ENCODE measurements around the gene RAB23. TPM values are rescaled to one million over a fixed set of nuclear protein-coding genes. Genes with fewer than 3 reads are reported as not detected.

Gene RAB23
- total and polyA plus RNA-seq, 9 of the 15 experiments (the other 6 are each of a cell fraction or from before 2014, with no cell fraction given), result 3.4 to 18.0 (median 9.4) TPM

DNA sequence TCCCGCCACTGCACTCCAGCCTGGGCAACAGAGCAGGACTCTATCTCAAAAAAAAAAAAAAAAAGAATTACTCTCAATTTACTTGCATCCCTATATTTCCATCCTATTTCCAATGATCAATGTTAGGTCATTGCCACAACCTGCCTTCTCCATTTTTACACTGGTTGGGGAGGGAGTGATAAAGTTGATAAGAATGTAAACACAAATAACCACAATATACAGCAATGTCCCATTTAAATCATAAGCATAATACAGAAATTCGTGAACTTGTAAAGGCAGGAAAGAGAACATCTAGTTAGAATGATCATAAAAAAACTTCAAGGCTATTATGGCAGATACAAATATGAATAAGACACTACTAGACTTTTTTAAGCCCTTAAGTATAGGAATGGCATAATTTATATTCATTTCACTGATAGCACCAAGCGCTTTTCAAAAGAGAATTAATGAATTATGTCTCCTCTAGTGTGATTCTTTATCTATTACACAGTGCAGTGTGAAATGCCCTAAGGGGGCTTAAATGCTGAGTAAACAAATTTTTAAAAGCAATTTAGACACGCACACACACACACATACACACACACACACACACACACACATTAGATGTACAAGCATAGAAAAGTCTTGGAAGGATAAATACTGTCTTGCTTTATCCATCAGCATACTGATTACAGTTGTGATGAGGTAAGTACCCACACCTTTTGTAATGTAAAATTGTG lies 33.5 kb upstream of the RAB23 start:
- FAIRE-seq (no peak), ATAC-seq (no peak), DNase-seq (ENCODE audit: extremely low read depth in 1 of 4, low spot score in 3 of 4) (no peak)
- ChIA-PET CTCF (ENCODE audit: low intra/inter-chr PET ratio) (no interaction called here), POLR2A (no interaction called here)
- Histone ChIP-seq H3K79me2 (ENCODE audit: control insufficient read depth, insufficient read depth, low read length) (no peaks in the 10 kb centered on the region), H2AFZ (ENCODE audit: low read depth, low read length) (no peak overlapping the region), H4K20me1 (replicated peaks; ENCODE audit: control insufficient read depth, insufficient read depth, low read length) (no peaks in the 10 kb centered on the region), H3K27me3 (ENCODE audit: control insufficient read depth in 2 of 2, insufficient read depth in 2 of 2, low read length in 2 of 2) (peaks cover 10 to 14% of the 10 kb centered on the region in 2 experiments; a peak in 4 of 5 replicates), H3K9me3 (replicated peaks; ENCODE audit: control insufficient read depth, insufficient read depth, low read depth, low read length) (no peaks in the 10 kb centered on the region), H3K36me3 (ENCODE audit: control insufficient read depth, insufficient read depth, low read length) (no peaks in the 10 kb centered on the region), H3K4me1 (replicated peaks in 1 of 2; ENCODE audit: control insufficient read depth in 2 of 2, insufficient read depth in 2 of 2, low read length in 2 of 2) (no peaks in the 10 kb centered on the region; a peak in 2 of 5 replicates), H3K4me2 (ENCODE audit: insufficient read depth, low read length) (no peak overlapping the region), H3K9ac (ENCODE audit: insufficient read depth in 1 of 2, low read depth in 2 of 2, low read length in 2 of 2) (no peak overlapping the region), H3K4me3 (no peak overlapping the region), H3K27ac (ENCODE audit: extremely low read depth, low read depth, low read length) (no peak overlapping the region), H3K9me1 (ENCODE audit: control insufficient read depth, insufficient read depth, low read length) (no peaks in the 10 kb centered on the region)
- WGBS (ENCODE audit: insufficient coverage, low coverage, missing lambda C conversion rate), result 10% methylated on average over 4 of the region's 4 CpGs
- intact Hi-C loops (cut with micrococcal nuclease), result no loop called here
- BruUV-seq (replicated peaks), result no TSS peak
- in situ Hi-C loops (cut with MboI), result no loop called here
- TF ChIP-seq MAFF (IDR thresholded peaks at IDR 0.05; ENCODE audit: low read length) (peak; percentile 83), HEY1 (CRISPR knock-in tag; IDR thresholded peaks at IDR 0.05; ENCODE audit: borderline replicate concordance) (no peak), C11orf30 (IDR thresholded peaks at IDR 0.05; ENCODE audit: low read depth) (peak; percentile 82; the same call in 1 of the 2 replicates), ZNF316 (IDR thresholded peaks at IDR 0.05) (peak; percentile 90), MAFG (tag; conservative IDR thresholded peaks at IDR 0.05) (peak; percentile 76), MAFK (IDR thresholded peaks at IDR 0.05; ENCODE audit: low read length) (peak; percentile 76)

Measured in K562 (cell line).